Loucy (cell line): ENCODE data around the gene MMP2.

Experiments used
- H2AFZ ChIP-seq: fragments of 200-600 bp; sonication (generic); 2 replicates; pipeline ENCODE4 v1.6.0; 2016; ENCODE audit warnings: antibody characterized with exemption, mild to moderate bottlenecking, low read length, moderate library complexity
- H3F3A ChIP-seq: fragments of 200-600 bp; 2 replicates; pipeline ENCODE4 v1.6.0; 2016; ENCODE audit warnings: antibody characterized with exemption, low read depth, mild to moderate bottlenecking
- H3K27me3 ChIP-seq: fragments of 200-600 bp; sonication (generic); 2 replicates; pipeline ENCODE4 v1.6.1; 2014; ENCODE audit warnings: low read length, mild to moderate bottlenecking; ENCODE audit not compliant: insufficient read depth, poor library complexity, severe bottlenecking
- H3K36me3 ChIP-seq: fragments of 200-600 bp; sonication (generic); 2 replicates; pipeline ENCODE4 v1.6.1; 2016; ENCODE audit warnings: low read length; ENCODE audit not compliant: insufficient read depth
- H3K4me1 ChIP-seq: fragments of 200-600 bp; sonication (generic); 2 replicates; pipeline ENCODE4 v1.5.1; 2014; ENCODE audit warnings: low read length, mild to moderate bottlenecking; ENCODE audit not compliant: insufficient read depth, poor library complexity, severe bottlenecking
- H3K4me2 ChIP-seq: fragments of 200-600 bp; sonication (generic); 2 replicates; pipeline ENCODE4 v1.6.0; 2014; ENCODE audit warnings: antibody characterized with exemption, low read length, low read depth, mild to moderate bottlenecking; ENCODE audit not compliant: poor library complexity, severe bottlenecking
- H3K4me3 ChIP-seq: fragments of 200-600 bp; sonication (generic); 2 replicates; pipeline ENCODE4 v1.5.1; 2014; ENCODE audit warnings: low read length, mild to moderate bottlenecking, mixed read lengths; ENCODE audit not compliant: poor library complexity, severe bottlenecking
- H3K79me2 ChIP-seq: fragments of 200-600 bp; sonication (generic); 2 replicates; pipeline ENCODE4 v1.6.1; 2014; ENCODE audit warnings: low read length; ENCODE audit not compliant: insufficient read depth
- H3K9ac ChIP-seq: fragments of 200-600 bp; sonication (generic); 2 replicates; pipeline ENCODE4 v1.6.0; 2014; ENCODE audit warnings: mild to moderate bottlenecking, low read depth, low read length, moderate library complexity; ENCODE audit not compliant: poor library complexity, severe bottlenecking
- H3K9me2 ChIP-seq: fragments of 200-600 bp; sonication (generic); replicated peaks from 2 replicates; pipeline ENCODE4 v1.6.1; 2016; ENCODE audit warnings: low read depth, low read length, mixed read lengths
- H3K9me3 ChIP-seq: fragments of 200-600 bp; sonication (generic); 2 replicates; pipeline ENCODE4 v1.6.1; 2014; ENCODE audit warnings: mild to moderate bottlenecking, antibody characterized with exemption, low read length, low read depth; ENCODE audit not compliant: insufficient read depth
- H4K20me1 ChIP-seq: fragments of 200-600 bp; sonication (generic); 2 replicates; pipeline ENCODE4 v1.6.0; 2014; ENCODE audit warnings: antibody characterized with exemption, low read length, mild to moderate bottlenecking; ENCODE audit not compliant: insufficient read depth, poor library complexity, severe bottlenecking
- EZH2phosphoT487 ChIP-seq: fragments of 200-600 bp; IDR thresholded peaks from 2 replicates; pipeline ENCODE4 v1.6.1; 2018; ENCODE audit warnings: antibody characterized with exemption, mild to moderate bottlenecking, moderate library complexity, borderline replicate concordance
- TF ChIP-seq, protein P1 (sequence below): fragments of 200-600 bp; sonication (generic); conservative IDR thresholded peaks from 2 replicates; pipeline ENCODE4 v1.5.1; 2014; ENCODE audit warnings: mild to moderate bottlenecking, antibody characterized with exemption, low read length

MMP2 gene

DNA sequence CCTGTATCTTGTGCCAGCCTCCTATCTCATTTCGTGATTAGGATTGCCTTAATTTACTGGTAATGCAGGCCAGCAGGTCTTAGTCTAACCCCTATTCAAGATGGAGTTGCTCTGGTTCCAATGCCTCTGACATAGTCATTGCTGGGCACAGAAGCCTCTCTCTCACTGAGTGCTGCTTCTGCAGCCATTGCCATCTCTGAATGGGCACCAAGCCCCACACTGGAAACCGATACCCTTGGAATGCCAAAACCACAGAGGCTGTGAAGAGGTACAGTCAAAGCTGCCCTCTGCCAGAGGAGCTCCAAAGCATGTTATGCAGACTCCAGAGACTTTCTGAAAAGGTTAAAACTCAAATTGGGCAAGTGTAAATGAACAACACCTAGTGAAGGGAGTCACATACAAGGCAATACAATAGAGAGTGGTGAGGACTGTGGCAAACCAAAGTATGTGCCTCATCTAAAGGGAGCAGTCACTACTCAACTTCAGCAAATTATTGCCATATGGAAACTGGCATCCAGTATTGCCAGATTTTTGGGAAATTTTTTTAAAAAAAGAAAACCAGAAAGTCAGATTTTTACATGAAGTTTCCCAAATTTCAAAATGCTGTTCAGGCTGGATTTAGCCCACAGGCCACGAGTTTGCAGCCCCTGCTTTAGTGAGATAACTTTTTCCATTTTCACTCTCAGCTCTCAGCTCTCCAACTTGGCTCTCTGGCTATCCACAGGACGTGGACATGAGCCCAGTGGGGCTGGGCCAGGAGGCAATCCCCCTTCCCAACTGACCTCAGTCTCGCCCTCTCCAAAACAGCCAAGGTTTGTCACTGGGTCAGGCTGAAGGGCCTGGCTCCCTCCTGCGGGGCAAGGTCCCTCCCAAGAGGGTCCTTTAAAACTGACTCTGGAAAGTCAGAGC is 2.1 kb upstream of the MMP2 start:
- no peak overlapping the region for H3K4me2 ChIP-seq
- H3K9ac ChIP-seq = no peak overlapping the region
- H3K4me1 ChIP-seq = no peaks in the 10 kb centered on the region
- H4K20me1 ChIP-seq = no peaks in the 10 kb centered on the region
- H3K36me3 ChIP-seq = no peaks in the 10 kb centered on the region
- H3K79me2 ChIP-seq = no peaks in the 10 kb centered on the region
- TF ChIP-seq EZH2phosphoT487 = no peak
- TF ChIP-seq, protein P1, sequence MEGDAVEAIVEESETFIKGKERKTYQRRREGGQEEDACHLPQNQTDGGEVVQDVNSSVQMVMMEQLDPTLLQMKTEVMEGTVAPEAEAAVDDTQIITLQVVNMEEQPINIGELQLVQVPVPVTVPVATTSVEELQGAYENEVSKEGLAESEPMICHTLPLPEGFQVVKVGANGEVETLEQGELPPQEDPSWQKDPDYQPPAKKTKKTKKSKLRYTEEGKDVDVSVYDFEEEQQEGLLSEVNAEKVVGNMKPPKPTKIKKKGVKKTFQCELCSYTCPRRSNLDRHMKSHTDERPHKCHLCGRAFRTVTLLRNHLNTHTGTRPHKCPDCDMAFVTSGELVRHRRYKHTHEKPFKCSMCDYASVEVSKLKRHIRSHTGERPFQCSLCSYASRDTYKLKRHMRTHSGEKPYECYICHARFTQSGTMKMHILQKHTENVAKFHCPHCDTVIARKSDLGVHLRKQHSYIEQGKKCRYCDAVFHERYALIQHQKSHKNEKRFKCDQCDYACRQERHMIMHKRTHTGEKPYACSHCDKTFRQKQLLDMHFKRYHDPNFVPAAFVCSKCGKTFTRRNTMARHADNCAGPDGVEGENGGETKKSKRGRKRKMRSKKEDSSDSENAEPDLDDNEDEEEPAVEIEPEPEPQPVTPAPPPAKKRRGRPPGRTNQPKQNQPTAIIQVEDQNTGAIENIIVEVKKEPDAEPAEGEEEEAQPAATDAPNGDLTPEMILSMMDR = no peak
- H3K9me2 ChIP-seq = no peaks in the 10 kb centered on the region
- no peaks in the 10 kb centered on the region for H3K9me3 ChIP-seq
- no peaks in the 10 kb centered on the region for H3F3A ChIP-seq
- H3K27me3 ChIP-seq = no peaks in the 10 kb centered on the region
- no peak overlapping the region for H2AFZ ChIP-seq
- H3K4me3 ChIP-seq = no peak overlapping the region

DNA sequence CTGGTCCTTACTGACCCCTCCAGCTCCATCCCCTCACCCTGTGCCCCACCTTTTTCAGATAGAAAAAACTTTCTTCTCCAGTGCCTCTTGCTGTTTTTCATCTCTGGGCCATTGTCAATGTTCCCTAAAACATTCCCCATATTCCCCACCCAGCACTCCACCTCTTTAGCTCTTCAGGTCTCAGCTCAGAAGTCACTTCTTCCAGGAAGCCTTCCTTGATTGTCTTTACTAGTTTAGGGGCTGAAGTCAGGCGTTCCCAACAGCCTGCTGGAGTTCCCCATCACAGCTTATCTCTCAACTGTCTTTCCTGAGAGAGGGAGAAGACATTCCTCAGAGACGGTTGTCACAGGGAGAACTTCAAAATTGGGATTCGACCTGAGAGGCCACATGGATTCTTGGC is 1.3 kb upstream of the MMP2 start:
- Histone ChIP-seq H3K9me2 (no peaks in the 10 kb centered on the region), H3K4me2 (no peak overlapping the region), H3K9me3 (no peaks in the 10 kb centered on the region), H4K20me1 (no peaks in the 10 kb centered on the region), H3F3A (no peaks in the 10 kb centered on the region), H3K27me3 (no peaks in the 10 kb centered on the region), H3K9ac (no peak overlapping the region), H3K4me1 (no peaks in the 10 kb centered on the region), H3K36me3 (no peaks in the 10 kb centered on the region), H2AFZ (no peak overlapping the region), H3K79me2 (no peaks in the 10 kb centered on the region), H3K4me3 (no peak overlapping the region)
- TF ChIP-seq EZH2phosphoT487 = no peak
- TF ChIP-seq, protein P1 = no peak

DNA sequence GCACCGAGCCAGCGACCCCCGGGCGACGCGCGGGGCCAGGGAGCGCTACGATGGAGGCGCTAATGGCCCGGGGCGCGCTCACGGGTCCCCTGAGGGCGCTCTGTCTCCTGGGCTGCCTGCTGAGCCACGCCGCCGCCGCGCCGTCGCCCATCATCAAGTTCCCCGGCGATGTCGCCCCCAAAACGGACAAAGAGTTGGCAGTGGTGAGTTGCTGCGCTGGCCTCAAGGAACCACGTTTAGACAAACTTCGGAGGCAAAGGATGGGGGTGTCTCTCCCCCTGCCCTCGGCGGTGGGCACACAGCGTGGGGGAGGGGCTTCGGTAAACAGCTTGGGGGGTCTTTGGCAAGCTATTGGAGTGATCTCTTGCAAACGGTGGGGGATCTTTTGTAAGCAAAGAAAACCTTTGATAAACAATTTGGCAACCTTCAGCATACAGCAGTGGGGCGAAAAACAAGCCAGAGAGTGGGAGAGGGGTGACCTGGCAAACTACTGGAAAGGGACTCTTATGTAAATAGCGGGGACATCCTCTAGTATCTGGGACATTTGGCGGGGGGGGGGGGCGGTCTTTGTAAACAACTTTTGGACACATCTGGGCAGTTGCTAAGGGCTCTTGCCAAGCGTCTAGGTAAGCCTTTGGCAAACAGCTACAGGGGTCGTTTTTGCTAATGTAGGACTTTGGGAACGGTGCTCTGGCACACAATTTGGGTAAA is 587 bp downstream of the MMP2 start:
- H3K36me3 ChIP-seq = no peaks in the 10 kb centered on the region
- H3K27me3 ChIP-seq = no peaks in the 10 kb centered on the region
- H3K9ac ChIP-seq = no peak overlapping the region
- no peaks in the 10 kb centered on the region for H3K4me1 ChIP-seq
- TF ChIP-seq, protein P1 = no peak
- no peaks in the 10 kb centered on the region for H3K9me2 ChIP-seq
- no peak overlapping the region for H3K4me2 ChIP-seq
- no peaks in the 10 kb centered on the region for H4K20me1 ChIP-seq
- no peaks in the 10 kb centered on the region for H3F3A ChIP-seq
- no peak overlapping the region for H3K4me3 ChIP-seq
- H2AFZ ChIP-seq = no peak overlapping the region
- no peaks in the 10 kb centered on the region for H3K9me3 ChIP-seq
- H3K79me2 ChIP-seq = no peaks in the 10 kb centered on the region
